Measurements from ENCODE around the gene AKT1S1. TPM values are rescaled to one million over a fixed set of nuclear protein-coding genes. Genes with fewer than 3 reads are reported as not detected.
A peak's percentile ranks its signal among the peaks of the same experiment; 100 is the strongest.
"Not testable (repeated sequence)": the region's sequence is repeated elsewhere in the genome, so short reads cannot be mapped to it uniquely, and the experiment has no call there.

AKT1S1 gene
- total RNA-seq (4.4 TPM), polyA plus RNA-seq (27.9 TPM)
- long read RNA-seq, donor 1: 0 reads
- long read RNA-seq, donor 2, transcript AKT1S1-205 (4 exons, 3,640 nt): major isoform, 10 of 18 reads
- long read RNA-seq, donor 2, transcript AKT1S1-207 (5 exons, 3,075 nt): minor isoform, 7 of 18 reads
- long read RNA-seq, donor 2, partial matches to known transcripts: 0 of 18 reads
- long read RNA-seq, donor 2, other reads (novel, unspliced or antisense): 0 of 18 reads
- long read RNA-seq, donor 3, transcript AKT1S1-205 (4 exons, 3,640 nt): major isoform, 5 of 10 reads
- long read RNA-seq, donor 3, partial matches to known transcripts: 0 of 10 reads
- long read RNA-seq, donor 3, other reads (novel, unspliced or antisense): 0 of 10 reads
- long read RNA-seq, donor 4: 0 reads
- long read RNA-seq, donor 5, partial matches to known transcripts: 13 of 21 reads
- long read RNA-seq, donor 5, other reads (novel, unspliced or antisense): 0 of 21 reads
- long read RNA-seq, donor 6, partial matches to known transcripts: 7 of 14 reads
- long read RNA-seq, donor 6, other reads (novel, unspliced or antisense): 0 of 14 reads
- long read RNA-seq, donor 7, partial matches to known transcripts: 0 of 3 reads
- long read RNA-seq, donor 7, other reads (novel, unspliced or antisense): 0 of 3 reads
- long read RNA-seq, donor 8, partial matches to known transcripts: 0 of 2 reads
- long read RNA-seq, donor 8, other reads (novel, unspliced or antisense): 0 of 2 reads
- long read RNA-seq, donor 9, partial matches to known transcripts: 0 of 4 reads
- long read RNA-seq, donor 9, other reads (novel, unspliced or antisense): 0 of 4 reads
- long read RNA-seq, donor 10, partial matches to known transcripts: 0 of 5 reads
- long read RNA-seq, donor 10, other reads (novel, unspliced or antisense): 0 of 5 reads

DNA sequence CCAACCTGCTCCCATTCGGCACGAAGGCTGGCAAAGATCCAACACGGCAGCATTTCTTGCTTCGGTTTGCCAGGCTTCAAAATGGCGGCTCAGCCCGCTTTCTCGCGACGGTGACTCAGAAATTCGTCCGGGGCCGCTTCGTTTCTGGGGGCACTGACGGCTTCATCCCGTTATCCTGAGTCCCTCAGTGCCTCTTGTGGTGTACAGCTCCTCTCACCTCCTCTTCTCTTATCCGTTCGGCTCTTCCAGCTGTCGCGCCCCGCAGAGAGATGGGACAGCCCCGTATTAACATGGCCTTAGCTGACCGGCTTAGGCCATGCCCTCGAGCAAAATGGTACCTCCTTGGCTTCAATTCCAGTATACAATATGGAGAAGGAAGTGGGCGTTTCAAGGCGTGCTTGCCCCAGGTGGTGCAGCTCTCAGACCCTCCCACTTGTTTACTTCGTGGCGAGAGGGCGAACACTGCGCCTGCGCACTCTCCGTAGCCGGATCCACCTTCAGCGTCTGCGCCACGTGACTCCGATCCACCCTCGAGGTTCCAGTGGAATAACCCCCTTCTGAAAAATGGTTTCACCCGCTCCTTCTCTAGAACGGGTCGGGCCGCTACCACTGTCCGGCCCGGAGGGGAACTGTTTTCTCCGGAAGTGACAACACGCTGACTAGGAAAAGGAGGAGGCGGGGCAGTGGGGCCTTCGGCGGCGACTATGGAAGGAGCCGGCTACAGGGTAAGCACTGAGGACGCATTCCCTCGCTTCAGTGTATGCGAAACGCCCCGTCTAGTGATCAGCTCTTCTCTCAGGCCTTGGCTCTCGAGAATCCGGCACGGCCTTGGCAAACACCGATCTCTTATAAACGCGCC lies at the start of gene AKT1S1, which contains the start of gene TBC1D17:
Gene AKT1S1, minus strand, starts transcription at position 336 of the 859 bp plus-strand sequence. CDS start 4,060 bp downstream, outside the sequence.
Gene TBC1D17, plus strand, starts transcription at position 683 of the 859 bp plus-strand sequence. Its CDS starts 22 bp downstream, at position 705.
- H3K36me3 ChIP-seq (ENCODE audit: control insufficient read depth in 2 of 2, insufficient read depth in 2 of 2, low read length in 1 of 2): peaks cover 23 to 42% of the 10 kb centered on the region in 2 donors
- DNase-seq (ENCODE audit: low read depth in 6 of 9, low spot score in 9 of 9): peak; percentile 99 to 100 (median 100)
- peaks cover 4 to 28% of the 10 kb centered on the region in 2 donors for H3K4me1 ChIP-seq (ENCODE audit: control insufficient read depth in 2 of 2, insufficient read depth in 2 of 2, low read length in 2 of 2)
- H3K4me3 ChIP-seq (ENCODE audit: low read length in 2 of 2): peak within 1 kb of the TSS; percentile 74 to 89
- WGBS: under 1% methylated on average over 61 of the region's 61 CpGs
- H3K27me3 ChIP-seq (ENCODE audit: control insufficient read depth in 2 of 2, insufficient read depth in 1 of 2, low read length in 1 of 2): no peaks in the 10 kb centered on the region
- peaks cover 0 to 5% of the 10 kb centered on the region in 2 donors for H3K9me3 ChIP-seq (ENCODE audit: control insufficient read depth in 2 of 2, insufficient read depth in 1 of 2, low read length in 1 of 2)
- peak within 1 kb of the TSS; percentile 99 to 100 for H3K27ac ChIP-seq (ENCODE audit: low read depth in 1 of 2, low read length in 1 of 2)

DNA sequence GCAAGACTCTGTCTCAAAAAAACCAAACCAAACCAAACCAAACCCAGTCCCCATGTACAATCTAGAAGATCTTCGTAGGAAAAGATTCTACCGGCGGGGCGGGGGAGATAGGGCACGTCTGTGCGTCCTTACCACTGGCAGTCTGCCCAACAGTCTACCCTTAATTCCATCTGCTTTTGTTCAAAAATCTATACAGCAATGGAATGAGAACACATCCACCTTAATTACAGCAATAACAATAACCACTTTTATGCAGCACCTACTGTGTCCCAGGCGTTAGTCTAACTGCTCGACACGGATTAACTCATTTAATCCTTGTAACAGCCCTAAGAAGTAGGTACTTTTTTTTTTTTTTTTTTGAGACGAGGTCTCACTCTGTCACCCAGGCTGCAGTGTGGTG lies 49.4 kb upstream of the AKT1S1 start:
- Histone ChIP-seq H3K4me1 (ENCODE audit: control insufficient read depth in 2 of 2, insufficient read depth in 2 of 2, low read length in 2 of 2) (peaks cover 13 to 46% of the 10 kb centered on the region in 2 donors), H3K36me3 (ENCODE audit: control insufficient read depth in 2 of 2, insufficient read depth in 2 of 2, low read length in 1 of 2) (peaks cover 41 to 62% of the 10 kb centered on the region in 2 donors)
- no peak for DNase-seq (ENCODE audit: low read depth in 6 of 9, low spot score in 9 of 9)

DNA sequence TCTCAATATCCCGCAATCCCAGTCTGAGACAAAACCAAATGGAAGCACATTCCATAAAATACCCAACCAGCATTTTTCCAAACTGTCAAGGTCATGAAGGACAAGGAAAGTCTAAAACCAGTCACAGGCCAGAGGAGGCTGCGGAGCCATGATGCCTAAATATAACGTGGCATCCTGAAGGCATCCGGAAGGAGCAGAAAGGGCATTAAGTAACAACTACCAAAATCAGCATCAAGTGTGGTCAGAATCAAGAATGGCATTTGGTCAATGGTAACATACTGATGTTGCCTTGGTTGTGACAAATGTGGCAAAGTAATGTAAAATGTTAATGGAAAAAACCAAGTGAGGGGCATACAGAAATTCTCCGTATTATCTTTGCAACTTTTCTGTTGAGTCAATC lies 48.3 kb upstream of the AKT1S1 start:
- 98% methylated on average over 5 of the region's 5 CpGs for WGBS
- DNase-seq (ENCODE audit: low read depth in 6 of 9, low spot score in 9 of 9): no peak
- H3K36me3 ChIP-seq (ENCODE audit: control insufficient read depth in 2 of 2, insufficient read depth in 2 of 2, low read length in 1 of 2): peaks cover 51 to 64% of the 10 kb centered on the region in 2 donors

More for the DNA sequence above, 49.4 kb upstream of the AKT1S1 start:
- no peaks in the 10 kb centered on the region for H3K27me3 ChIP-seq (ENCODE audit: control insufficient read depth in 2 of 2, insufficient read depth in 1 of 2, low read length in 1 of 2)
- H3K27ac ChIP-seq (ENCODE audit: low read depth in 1 of 2, low read length in 1 of 2): no peak overlapping the region
- H3K4me3 ChIP-seq (ENCODE audit: low read length in 2 of 2): no peak overlapping the region
- peaks cover 1 to 3% of the 10 kb centered on the region in 2 donors for H3K9me3 ChIP-seq (ENCODE audit: control insufficient read depth in 2 of 2, insufficient read depth in 1 of 2, low read length in 1 of 2)
- WGBS: 96% methylated on average over 10 of the region's 10 CpGs

DNA sequence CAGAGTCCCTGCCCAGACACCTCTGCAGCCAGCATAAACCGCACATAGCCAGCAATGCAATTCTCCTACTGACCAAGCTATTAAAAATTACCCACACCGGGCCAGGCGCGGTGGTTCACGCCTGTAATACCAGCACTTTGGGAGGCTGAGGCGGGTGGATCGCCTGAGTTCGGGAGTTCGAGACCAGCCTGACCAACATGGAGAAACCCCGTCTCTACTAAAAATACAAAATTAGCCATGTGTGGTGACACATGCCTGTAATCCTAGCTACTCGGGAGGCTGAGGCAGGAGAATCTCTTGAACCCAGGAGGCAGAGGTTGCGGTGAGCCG lies 47.7 kb upstream of the AKT1S1 start:
- not testable (repeated sequence) for DNase-seq (ENCODE audit: low read depth in 6 of 9, low spot score in 9 of 9); H3K9me3 ChIP-seq (ENCODE audit: control insufficient read depth in 2 of 2, insufficient read depth in 1 of 2, low read length in 1 of 2); H3K27ac ChIP-seq (ENCODE audit: low read depth in 1 of 2, low read length in 1 of 2); H3K4me3 ChIP-seq (ENCODE audit: low read length in 2 of 2); H3K27me3 ChIP-seq (ENCODE audit: control insufficient read depth in 2 of 2, insufficient read depth in 1 of 2, low read length in 1 of 2)
- peaks cover 13 to 37% of the 10 kb centered on the region in 2 donors for H3K4me1 ChIP-seq (ENCODE audit: control insufficient read depth in 2 of 2, insufficient read depth in 2 of 2, low read length in 2 of 2)
- WGBS: 97% methylated on average over 13 of the region's 13 CpGs
- H3K36me3 ChIP-seq (ENCODE audit: control insufficient read depth in 2 of 2, insufficient read depth in 2 of 2, low read length in 1 of 2): peaks cover 54 to 68% of the 10 kb centered on the region in 2 donors

More for the DNA sequence above, 48.3 kb upstream of the AKT1S1 start:
- H3K4me3 ChIP-seq (ENCODE audit: low read length in 2 of 2): no peak overlapping the region
- peaks cover 13 to 42% of the 10 kb centered on the region in 2 donors for H3K4me1 ChIP-seq (ENCODE audit: control insufficient read depth in 2 of 2, insufficient read depth in 2 of 2, low read length in 2 of 2)
- no peaks in the 10 kb centered on the region for H3K27me3 ChIP-seq (ENCODE audit: control insufficient read depth in 2 of 2, insufficient read depth in 1 of 2, low read length in 1 of 2)
- H3K9me3 ChIP-seq (ENCODE audit: control insufficient read depth in 2 of 2, insufficient read depth in 1 of 2, low read length in 1 of 2): peaks cover 1 to 3% of the 10 kb centered on the region in 2 donors
- H3K27ac ChIP-seq (ENCODE audit: low read depth in 1 of 2, low read length in 1 of 2): no peak overlapping the region

DNA sequence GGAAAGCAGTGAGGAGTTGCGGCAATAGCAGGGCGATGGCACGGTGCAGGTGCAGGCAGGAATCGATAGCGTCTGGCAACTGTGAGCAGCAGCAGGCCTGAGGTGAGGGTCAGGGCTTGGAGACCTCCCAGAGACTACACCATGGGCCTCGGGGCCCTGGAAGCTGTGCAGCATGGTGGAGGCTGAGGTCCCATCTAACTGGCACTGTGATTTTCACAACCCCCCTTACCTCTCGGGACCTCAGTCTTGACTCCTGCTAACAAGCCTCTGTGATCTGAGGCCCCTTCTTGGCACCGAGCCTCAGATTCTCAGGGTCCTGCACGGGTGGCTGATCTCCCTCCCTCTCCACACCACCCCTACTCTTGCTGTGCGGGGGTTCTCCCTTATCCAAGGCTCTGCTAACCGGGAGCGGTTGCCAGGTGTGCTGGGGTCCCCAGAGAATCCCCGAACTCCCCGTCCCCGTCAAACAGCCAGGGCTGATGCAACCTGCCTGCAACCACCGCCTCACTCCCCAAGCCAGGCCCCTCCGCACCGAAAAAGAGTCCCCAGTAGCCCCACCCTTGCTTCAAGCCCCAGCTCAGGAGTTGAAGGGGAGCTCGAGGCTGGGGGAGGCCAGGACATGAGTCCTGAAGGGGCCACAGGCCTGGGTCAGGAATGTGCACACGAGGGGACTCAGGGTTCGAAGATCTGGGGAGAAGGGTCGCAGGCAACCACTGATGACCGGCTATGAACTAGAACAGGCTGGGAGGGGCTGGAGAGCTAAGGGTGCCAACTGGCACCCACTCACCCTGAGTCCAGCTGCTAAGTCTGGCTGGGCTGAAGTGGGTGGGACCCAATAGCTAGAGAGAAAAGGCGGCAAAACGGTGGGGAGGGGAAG lies 47.1 kb upstream of the AKT1S1 start:
- no peak for DNase-seq (ENCODE audit: low read depth in 6 of 9, low spot score in 9 of 9)
- WGBS: 94% methylated on average over 25 of the region's 25 CpGs
- peaks cover 56 to 74% of the 10 kb centered on the region in 2 donors for H3K36me3 ChIP-seq (ENCODE audit: control insufficient read depth in 2 of 2, insufficient read depth in 2 of 2, low read length in 1 of 2)
- no peak overlapping the region for H3K27ac ChIP-seq (ENCODE audit: low read depth in 1 of 2, low read length in 1 of 2)
- H3K27me3 ChIP-seq (ENCODE audit: control insufficient read depth in 2 of 2, insufficient read depth in 1 of 2, low read length in 1 of 2): no peaks in the 10 kb centered on the region
- peaks cover 13 to 33% of the 10 kb centered on the region in 2 donors for H3K4me1 ChIP-seq (ENCODE audit: control insufficient read depth in 2 of 2, insufficient read depth in 2 of 2, low read length in 2 of 2)
- no peak overlapping the region for H3K4me3 ChIP-seq (ENCODE audit: low read length in 2 of 2)
- H3K9me3 ChIP-seq (ENCODE audit: control insufficient read depth in 2 of 2, insufficient read depth in 1 of 2, low read length in 1 of 2): peaks cover 0 to 1% of the 10 kb centered on the region in 2 donors

DNA sequence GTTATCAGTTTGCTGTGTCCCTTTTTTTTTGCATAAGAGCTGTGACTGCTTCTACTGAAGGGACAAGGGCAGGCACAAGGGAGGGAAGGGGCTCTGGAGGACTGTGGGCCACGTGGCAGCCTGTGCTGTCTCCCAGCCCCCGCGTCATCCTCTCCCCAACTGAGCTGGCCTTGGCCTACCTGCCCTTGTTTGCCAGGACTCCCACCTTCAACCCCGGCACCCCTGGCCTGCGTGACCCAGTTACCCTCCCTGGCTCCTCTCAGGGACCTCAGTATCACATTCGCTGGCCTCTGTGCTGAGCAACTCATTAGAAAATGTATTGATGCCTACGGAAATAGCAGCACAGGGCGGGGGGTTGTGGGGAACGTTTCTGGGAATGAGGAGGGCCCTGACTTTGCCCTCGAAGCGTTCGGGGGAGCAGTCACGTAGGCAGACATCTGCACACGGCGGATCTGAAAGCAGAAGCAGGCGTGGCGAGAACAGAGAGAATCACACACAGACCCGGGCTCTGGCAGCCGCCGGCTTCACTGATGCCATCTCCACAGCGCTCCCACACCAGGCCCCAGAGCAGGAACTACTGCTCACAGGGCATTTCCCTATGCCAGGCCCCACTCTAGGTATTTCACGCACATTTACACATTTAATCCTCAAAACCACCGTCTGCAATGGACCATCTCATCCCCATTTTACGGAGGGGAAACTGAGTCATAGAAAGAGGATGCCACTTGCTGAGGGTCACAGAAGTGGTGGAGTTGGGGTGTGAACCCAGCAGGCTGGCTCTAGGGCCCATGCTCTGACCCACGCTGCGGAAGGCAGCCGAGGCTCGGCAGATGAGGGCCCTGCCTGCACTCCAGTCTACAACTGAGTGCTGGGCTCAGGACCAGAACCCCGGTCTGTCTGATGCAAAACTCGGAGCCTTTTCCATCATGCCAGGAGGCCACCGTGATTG lies 46.2 kb upstream of the AKT1S1 start:
- Histone ChIP-seq H3K4me1 (ENCODE audit: control insufficient read depth in 2 of 2, insufficient read depth in 2 of 2, low read length in 2 of 2) (peaks cover 10 to 29% of the 10 kb centered on the region in 2 donors), H3K4me3 (ENCODE audit: low read length in 2 of 2) (no peak overlapping the region), H3K27me3 (ENCODE audit: control insufficient read depth in 2 of 2, insufficient read depth in 1 of 2, low read length in 1 of 2) (no peaks in the 10 kb centered on the region), H3K9me3 (ENCODE audit: control insufficient read depth in 2 of 2, insufficient read depth in 1 of 2, low read length in 1 of 2) (peaks cover 0 to 1% of the 10 kb centered on the region in 2 donors), H3K36me3 (ENCODE audit: control insufficient read depth in 2 of 2, insufficient read depth in 2 of 2, low read length in 1 of 2) (peaks cover 57 to 77% of the 10 kb centered on the region in 2 donors), H3K27ac (ENCODE audit: low read depth in 1 of 2, low read length in 1 of 2) (peak overlapping the region; percentile 33 to 36)
- no peak for DNase-seq (ENCODE audit: low read depth in 6 of 9, low spot score in 9 of 9)
- 97% methylated on average over 31 of the region's 31 CpGs for WGBS

Data from thymus (tissue), 14 donors.